Muscle of leg (tissue), 11 donors: ENCODE data around the gene ZNF273. TPM values are rescaled to one million over a fixed set of nuclear protein-coding genes. Genes with fewer than 3 reads are reported as not detected.
"Not testable (repeated sequence)": the region's sequence is repeated elsewhere in the genome, so short reads cannot be mapped to it uniquely, and the experiment has no call there.

Experiments
- DNase-seq: peaks from one replicate; pipeline ENCODE4 v3.0.0; 2013
- H3K27ac ChIP-seq: one replicate; pipeline ENCODE4 v1.5.1; 2013; ENCODE audit warnings: mild to moderate bottlenecking, low read length, control low read depth
- H3K27me3 ChIP-seq: one replicate; pipeline ENCODE4 v1.6.1; 2013; ENCODE audit warnings: low read length; ENCODE audit not compliant: control insufficient read depth, insufficient read depth
- H3K36me3 ChIP-seq: one replicate; pipeline ENCODE4 v1.6.1; 2013; ENCODE audit warnings: low read length; ENCODE audit not compliant: control insufficient read depth, insufficient read depth
- H3K4me1 ChIP-seq: one replicate; pipeline ENCODE4 v1.6.1; 2013; ENCODE audit warnings: low read length; ENCODE audit not compliant: control insufficient read depth, insufficient read depth
- H3K4me3 ChIP-seq: one replicate; pipeline ENCODE4 v1.5.1; 2013; ENCODE audit warnings: low read length, control low read depth
- H3K9me3 ChIP-seq: replicated peaks from 2 replicates; pipeline ENCODE4 v1.6.1; 2013; ENCODE audit warnings: low read depth, low read length; ENCODE audit not compliant: control insufficient read depth
- WGBS: methylation state at CpG from one replicate; pipeline ENCODE4 v1.1.5; 2013; ENCODE audit warnings: missing lambda C conversion rate; ENCODE audit not compliant: insufficient coverage; 5-methylcytosine and 5-hydroxymethylcytosine counted together
- polyA plus RNA-seq, 8 donors: library from polyadenylated mRNA; unstranded; fragments of 120-200 nt; gene quantifications; one replicate each; pipeline versions ENCODE4 v1.2.1 to v1.2.3, GENCODE V29; 2013; ENCODE audit warnings: inconsistent platforms in 1 of 8, low replicate concordance in 1 of 8; ENCODE audit not compliant: insufficient read length in 8 of 8, insufficient read depth in 1 of 8
- total RNA-seq: library from RNA; stranded (reverse); fragments of 120-200 nt; gene quantifications from one replicate; pipeline ENCODE4 v1.2.4, GENCODE V29; 2013

Gene ZNF273
- total and polyA plus RNA-seq, 9 donors, result 4.6 to 6.4 (median 5.2) TPM

DNA sequence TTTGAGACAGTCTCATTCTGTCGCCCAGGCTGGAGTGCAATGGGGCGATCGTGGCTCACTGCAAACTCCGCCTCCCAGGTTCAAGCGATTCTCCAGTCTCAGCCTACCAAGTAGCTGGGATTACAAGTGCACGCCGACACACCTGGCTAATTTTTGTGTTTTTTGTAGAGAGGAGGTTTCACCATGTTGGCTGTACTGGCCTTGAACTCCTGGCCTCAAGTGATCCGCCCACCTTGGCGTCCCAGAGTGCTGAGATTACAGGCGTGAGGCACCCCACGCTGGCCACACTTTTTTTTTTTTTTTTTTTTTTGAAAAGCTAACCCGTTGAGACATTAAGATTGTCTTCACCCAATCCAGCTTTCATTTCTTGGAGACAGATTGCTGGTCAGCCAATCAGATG, 2.1 kb downstream of the ZNF273 start:
- no peak overlapping the region for H3K27ac ChIP-seq
- H3K27me3 ChIP-seq, result no peaks in the 10 kb centered on the region
- 87% methylated on average over 5 of the region's 12 CpGs for WGBS
- peaks cover 2% of the 10 kb centered on the region for H3K4me1 ChIP-seq
- no peaks in the 10 kb centered on the region for H3K36me3 ChIP-seq
- H3K4me3 ChIP-seq, result no peak overlapping the region
- DNase-seq, result no peak
- no peaks in the 10 kb centered on the region for H3K9me3 ChIP-seq

DNA sequence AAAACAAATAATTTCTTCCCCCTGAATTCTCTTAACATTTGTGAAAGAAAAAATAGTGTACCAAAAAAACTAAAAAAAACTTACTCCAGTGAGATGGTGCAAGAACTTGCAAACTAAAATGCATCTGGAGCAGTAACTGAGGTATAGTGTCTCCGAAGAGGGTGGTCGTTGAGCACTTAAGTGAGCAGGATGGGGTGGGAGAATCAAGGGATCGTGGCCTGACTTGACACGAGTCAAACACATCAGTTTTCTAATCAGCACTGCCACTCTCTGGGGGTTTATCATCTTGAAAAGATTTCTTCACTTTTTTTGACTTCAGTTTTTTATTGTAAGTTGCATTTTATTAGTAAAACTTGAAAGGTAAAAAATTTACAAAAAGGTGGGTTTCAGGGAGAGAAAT, 2.5 kb downstream of the ZNF273 start:
- Histone ChIP-seq H3K36me3 (no peaks in the 10 kb centered on the region), H3K9me3 (no peaks in the 10 kb centered on the region), H3K4me3 (no peak overlapping the region), H3K4me1 (peaks cover 2% of the 10 kb centered on the region), H3K27ac (no peak overlapping the region), H3K27me3 (no peaks in the 10 kb centered on the region)
- DNase-seq, result no peak
- no CpG with 5 or more reads among the region's 4 CpGs for WGBS

DNA sequence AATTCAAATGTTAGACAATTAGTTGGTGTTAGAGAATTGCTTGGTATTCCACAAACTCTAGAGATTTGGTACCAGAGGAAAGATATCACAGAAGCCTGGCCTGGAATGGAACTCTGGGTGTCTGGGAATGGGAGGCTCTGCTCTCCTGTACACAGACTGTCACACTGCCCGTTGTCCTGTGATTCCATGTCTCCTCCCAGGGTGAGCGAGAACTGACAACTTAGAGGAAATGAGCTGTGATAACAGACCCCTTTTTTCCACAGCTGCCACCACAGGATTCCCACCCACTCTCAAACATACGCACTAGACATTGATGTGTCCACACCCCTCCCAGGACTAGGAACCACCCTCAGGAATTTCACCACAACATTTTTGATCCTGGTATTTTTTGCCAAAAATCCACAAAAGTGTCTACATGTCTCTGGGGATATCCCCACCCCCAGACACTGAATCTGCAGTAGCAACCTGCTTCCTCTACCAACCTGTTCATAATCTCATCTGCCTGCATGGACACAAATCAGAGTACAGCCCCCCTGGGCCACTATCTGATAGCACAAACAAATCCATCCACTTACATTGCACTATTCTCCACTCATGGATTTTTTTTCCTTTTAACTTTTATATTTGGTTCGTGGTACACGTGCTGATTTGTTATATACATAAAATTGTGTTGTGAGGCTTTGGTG, 4.7 kb downstream of the ZNF273 start:
- Histone ChIP-seq H3K36me3 (no peaks in the 10 kb centered on the region), H3K4me3 (no peak overlapping the region), H3K27ac (no peak overlapping the region), H3K4me1 (peaks cover 2% of the 10 kb centered on the region), H3K27me3 (no peaks in the 10 kb centered on the region), H3K9me3 (peaks cover 6% of the 10 kb centered on the region)
- 38% methylated on average over 2 of the region's 5 CpGs for WGBS
- DNase-seq, result no peak

DNA sequence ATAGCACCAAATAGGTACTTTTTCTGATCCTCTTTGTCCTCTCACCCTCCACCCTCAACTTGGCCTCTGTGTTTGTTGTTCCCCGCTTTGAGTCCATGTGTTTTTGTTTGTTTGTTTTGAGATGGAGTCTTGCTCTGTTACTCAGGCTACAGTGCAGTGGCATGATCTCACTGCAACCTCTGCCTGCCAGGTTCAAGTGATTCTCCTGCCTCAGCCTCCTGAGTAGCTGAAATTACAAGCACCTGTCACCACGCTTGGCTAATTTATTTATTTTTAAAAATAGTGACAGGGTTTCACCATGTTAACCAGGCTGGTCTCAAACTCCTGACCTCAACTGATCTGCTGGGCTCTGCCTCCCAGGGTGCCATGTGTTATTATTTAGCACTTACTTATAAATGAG, 5.3 kb downstream of the ZNF273 start:
- no peaks in the 10 kb centered on the region for H3K27me3 ChIP-seq
- H3K27ac ChIP-seq, result no peak overlapping the region
- no peak overlapping the region for H3K4me3 ChIP-seq
- DNase-seq, result no peak
- peaks cover 2% of the 10 kb centered on the region for H3K4me1 ChIP-seq
- peaks cover 7% of the 10 kb centered on the region for H3K9me3 ChIP-seq
- no CpG with 5 or more reads among the region's 2 CpGs for WGBS
- H3K36me3 ChIP-seq, result no peaks in the 10 kb centered on the region

DNA sequence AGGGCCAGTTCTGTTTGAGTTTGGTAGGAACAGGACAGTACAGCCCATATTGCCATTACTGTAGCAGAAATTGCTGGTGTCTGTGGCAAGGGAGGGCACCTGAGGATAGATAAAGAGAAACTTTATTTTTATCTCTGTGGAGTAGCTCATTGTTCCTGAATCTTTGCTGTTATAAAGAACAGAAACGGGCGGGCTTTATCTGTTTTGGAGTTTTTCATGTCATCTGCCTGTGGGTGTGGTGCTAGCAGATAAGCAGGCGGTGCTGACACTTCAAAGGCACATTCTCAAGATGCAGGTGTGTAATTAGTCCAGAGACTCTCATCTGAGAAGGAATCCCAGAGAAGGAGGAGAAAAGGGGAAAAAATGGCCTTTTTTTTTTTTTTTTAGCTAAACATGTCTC, 11.5 kb downstream of the ZNF273 start:
- no peaks in the 10 kb centered on the region for H3K4me1 ChIP-seq
- H3K36me3 ChIP-seq, result peaks cover 3% of the 10 kb centered on the region
- H3K27ac ChIP-seq, result no peak overlapping the region
- 100% methylated on average over 3 of the region's 3 CpGs for WGBS
- no peak overlapping the region for H3K4me3 ChIP-seq
- no peak for DNase-seq
- peaks cover 20% of the 10 kb centered on the region for H3K9me3 ChIP-seq
- no peaks in the 10 kb centered on the region for H3K27me3 ChIP-seq

DNA sequence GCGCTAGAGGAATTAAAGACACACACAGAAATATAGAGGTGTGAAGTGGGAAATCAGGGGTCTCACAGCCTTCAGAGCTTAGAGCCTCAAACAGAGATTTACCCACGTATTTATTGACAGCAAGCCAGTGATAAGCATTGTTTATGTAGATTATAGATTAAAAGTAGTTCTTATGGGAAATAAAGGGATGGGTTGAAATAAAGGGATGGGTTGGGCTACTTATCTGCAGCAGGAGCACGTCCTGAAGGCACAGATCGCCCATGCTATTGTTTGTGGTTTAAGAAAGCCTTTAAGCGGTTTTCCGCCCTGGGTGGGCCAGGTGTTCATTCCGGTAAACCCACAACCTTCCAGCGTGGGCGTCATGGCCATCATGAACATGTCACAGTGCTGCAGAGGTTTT, 12.2 kb downstream of the ZNF273 start:
- H3K27ac ChIP-seq, H3K4me3 ChIP-seq, H3K4me1 ChIP-seq, H3K36me3 ChIP-seq, H3K27me3 ChIP-seq, DNase-seq: not testable (repeated sequence)
- peaks cover 20% of the 10 kb centered on the region for H3K9me3 ChIP-seq
- 95% methylated on average over 9 of the region's 9 CpGs for WGBS

DNA sequence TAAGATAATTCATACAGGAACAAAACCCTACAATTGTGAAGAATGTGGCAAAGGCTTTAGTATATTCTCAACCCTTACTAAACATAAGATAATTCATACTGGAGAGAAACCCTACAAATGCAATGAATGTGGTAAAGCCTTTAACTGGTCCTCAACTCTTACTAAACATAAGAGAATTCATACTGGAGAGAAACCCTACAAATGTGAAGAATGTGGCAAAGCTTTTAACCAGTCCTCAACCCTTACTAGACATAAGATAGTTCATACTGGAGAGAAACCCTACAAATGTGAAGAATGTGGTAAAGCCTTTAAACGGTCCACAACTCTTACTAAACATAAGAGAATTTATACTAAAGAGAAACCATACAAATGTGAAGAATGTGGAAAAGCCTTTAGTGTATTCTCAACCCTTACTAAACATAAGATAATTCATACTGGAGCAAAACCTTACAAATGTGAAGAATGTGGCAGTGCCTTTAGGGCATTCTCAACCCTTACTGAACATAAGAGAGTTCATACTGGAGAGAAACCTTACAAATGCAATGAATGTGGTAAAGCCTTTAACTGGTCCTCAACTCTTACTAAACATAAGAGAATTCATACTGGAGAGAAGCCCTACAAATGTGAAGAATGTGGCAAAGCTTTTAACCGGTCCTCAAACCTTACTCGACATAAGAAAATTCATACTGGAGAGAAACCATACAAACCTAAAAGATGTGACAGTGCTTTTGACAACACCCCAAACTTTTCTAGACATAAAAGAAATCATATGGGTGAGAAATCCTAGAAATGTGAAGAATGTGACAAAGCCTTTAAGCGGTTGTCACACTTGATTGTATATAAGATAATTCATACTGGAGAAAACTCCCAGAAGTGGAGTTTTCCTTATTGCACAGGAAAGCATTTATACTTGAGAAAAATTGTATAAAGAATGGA, 25.4 kb downstream of the ZNF273 start:
- not testable (repeated sequence) for H3K4me1 ChIP-seq, H3K36me3 ChIP-seq, DNase-seq, H3K27ac ChIP-seq, H3K27me3 ChIP-seq, H3K4me3 ChIP-seq, H3K9me3 ChIP-seq
- WGBS, result no CpG with 5 or more reads among the region's 4 CpGs

DNA sequence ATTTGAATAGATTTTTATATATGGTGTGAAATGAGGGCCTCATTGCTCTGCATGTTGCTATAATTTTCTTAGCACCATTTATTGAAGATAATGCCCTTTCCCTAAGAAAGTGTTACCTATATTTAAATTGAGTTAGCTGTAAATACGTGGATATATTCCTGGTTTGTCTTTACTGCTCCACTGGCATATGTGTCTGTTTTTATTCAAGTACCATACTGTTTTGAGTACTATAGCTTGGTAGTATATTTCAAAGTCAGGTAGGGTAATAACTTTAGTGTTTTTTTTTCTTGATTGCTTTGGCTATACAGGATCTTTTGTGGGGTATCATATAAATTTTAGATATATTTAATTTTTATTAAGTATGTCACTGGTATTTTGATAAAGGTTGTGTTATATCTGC, 31.4 kb downstream of the ZNF273 start:
- Histone ChIP-seq H3K36me3 (no peaks in the 10 kb centered on the region), H3K9me3 (peaks cover 5% of the 10 kb centered on the region), H3K4me3 (no peak overlapping the region), H3K27me3 (no peaks in the 10 kb centered on the region), H3K4me1 (no peaks in the 10 kb centered on the region), H3K27ac (no peak overlapping the region)
- WGBS, result no CpG with 5 or more reads among the region's 1 CpG
- DNase-seq, result no peak

DNA sequence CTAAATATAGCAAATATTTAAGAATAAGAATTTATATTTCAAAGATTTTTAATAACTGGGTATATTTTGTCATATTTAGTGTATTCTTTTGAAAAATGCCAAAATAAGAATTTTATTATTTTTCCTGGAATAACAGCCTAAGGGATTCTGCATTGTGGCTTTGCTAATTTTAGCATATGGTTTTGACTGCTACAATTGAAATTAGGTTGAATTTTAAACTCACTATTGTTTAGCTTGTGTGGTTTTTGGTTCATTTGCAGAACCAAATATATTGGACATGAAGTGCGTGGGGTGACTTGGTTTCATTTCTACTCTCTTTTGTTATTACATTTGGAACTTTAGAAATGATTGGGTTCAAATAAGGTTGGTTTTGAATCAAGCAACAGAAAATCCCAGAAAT, 35.5 kb downstream of the ZNF273 start:
- Histone ChIP-seq H3K9me3 (peaks cover 4% of the 10 kb centered on the region), H3K4me1 (no peaks in the 10 kb centered on the region), H3K4me3 (no peak overlapping the region), H3K27me3 (no peaks in the 10 kb centered on the region), H3K27ac (no peak overlapping the region), H3K36me3 (no peaks in the 10 kb centered on the region)
- DNase-seq, result no peak
- no CpG with 5 or more reads among the region's 1 CpG for WGBS

DNA sequence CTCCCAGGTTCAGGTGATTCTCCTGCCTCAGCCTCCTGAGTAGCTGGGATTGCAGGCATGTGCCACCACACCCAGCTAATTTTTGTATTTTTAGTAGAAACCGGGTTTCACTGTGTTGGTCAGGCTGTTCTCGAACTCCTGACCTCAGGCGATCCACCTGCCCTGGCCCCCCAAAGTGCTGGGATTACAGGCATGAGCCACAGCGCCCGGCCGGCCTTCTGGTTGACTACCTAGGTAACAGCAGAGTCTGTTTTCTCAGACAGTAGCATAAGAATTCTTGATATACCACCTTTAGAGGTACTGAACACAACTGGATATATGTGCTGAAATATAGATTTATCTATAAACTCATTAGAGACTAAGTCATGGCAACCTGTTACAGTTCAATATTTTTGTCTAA, 36.9 kb downstream of the ZNF273 start:
- not testable (repeated sequence) for H3K27me3 ChIP-seq, H3K9me3 ChIP-seq, DNase-seq, H3K27ac ChIP-seq, H3K36me3 ChIP-seq, H3K4me3 ChIP-seq, H3K4me1 ChIP-seq
- WGBS, result 90% methylated on average over 2 of the region's 6 CpGs
